Measurements from ENCODE around the gene TNS1. TPM values are rescaled to one million over a fixed set of nuclear protein-coding genes. Genes with fewer than 3 reads are reported as not detected.

Gene TNS1
- total RNA-seq, 4 donors from 2014 or later: 23.1 to 156 (median 81.1) TPM

- Histone ChIP-seq H3K36me3 (no peaks in the 10 kb centered on the region), H3K4me1 (no peaks in the 10 kb centered on the region), H3K9me3 (no peaks in the 10 kb centered on the region), H3K4me3 (peak overlapping the region in 1 of 4 donors; percentile 20), H3K27me3 (no peaks in the 10 kb centered on the region), H3K27ac (peak overlapping the region; percentile 36 to 75 (median 65))
- DNase-seq: no peak
- TF ChIP-seq POLR2A (IDR thresholded peaks at IDR 0.05): no peak
- TF ChIP-seq CTCF (IDR thresholded peaks at IDR 0.05): no peak
Measured at GRCh38 chr2:218003281-218003944, 618 bp upstream of the TNS1 start.

- TF ChIP-seq POLR2A (IDR thresholded peaks at IDR 0.05) (no peak), CTCF (IDR thresholded peaks at IDR 0.05) (no peak)
- no peaks in the 10 kb centered on the region for H3K9me3 ChIP-seq
- no peaks in the 10 kb centered on the region for H3K36me3 ChIP-seq
- H3K4me1 ChIP-seq: no peaks in the 10 kb centered on the region
- H3K27me3 ChIP-seq: no peaks in the 10 kb centered on the region
- H3K27ac ChIP-seq: peak overlapping the region; percentile 32 to 75 (median 65)
- DNase-seq: no peak
- H3K4me3 ChIP-seq: peak overlapping the region in 3 of 4 donors; percentile 20 to 22 (median 21)
Measured at GRCh38 chr2:218002143-218002844, 501 bp downstream of the TNS1 start.

GRCh38 chr2:218001629-218002028 lies 1.2 kb downstream of the TNS1 start:
- no peak for DNase-seq
- peak overlapping the region in 1 of 4 donors; percentile 20 for H3K4me3 ChIP-seq
- H3K27ac ChIP-seq: peak overlapping the region in 2 of 4 donors; percentile 66 to 75
- TF ChIP-seq POLR2A (IDR thresholded peaks at IDR 0.05) (no peak), CTCF (IDR thresholded peaks at IDR 0.05) (no peak)
- no peaks in the 10 kb centered on the region for H3K9me3 ChIP-seq
- no peaks in the 10 kb centered on the region for H3K36me3 ChIP-seq
- no peaks in the 10 kb centered on the region for H3K27me3 ChIP-seq
- no peaks in the 10 kb centered on the region for H3K4me1 ChIP-seq

- Histone ChIP-seq H3K27me3 (no peaks in the 10 kb centered on the region), H3K36me3 (no peaks in the 10 kb centered on the region), H3K4me3 (no peak overlapping the region), H3K4me1 (no peaks in the 10 kb centered on the region), H3K27ac (peak overlapping the region in 3 of 4 donors; percentile 10 to 46 (median 43)), H3K9me3 (no peaks in the 10 kb centered on the region)
- DNase-seq: no peak
- TF ChIP-seq POLR2A (IDR thresholded peaks at IDR 0.05) (no peak), CTCF (IDR thresholded peaks at IDR 0.05) (no peak)
Measured at GRCh38 chr2:218000136-218000535, 2.7 kb downstream of the TNS1 start.

GRCh38 chr2:217999595-217999959 lies 3.2 kb downstream of the TNS1 start:
- H3K27ac ChIP-seq: peak overlapping the region in 1 of 4 donors; percentile 39
- TF ChIP-seq CTCF (IDR thresholded peaks at IDR 0.05): no peak
- no peak for TF ChIP-seq POLR2A (IDR thresholded peaks at IDR 0.05)
- no peaks in the 10 kb centered on the region for H3K9me3 ChIP-seq
- H3K4me1 ChIP-seq: peaks cover 0 to 3% (median 0%) of the 10 kb centered on the region in 4 donors
- H3K4me3 ChIP-seq: no peak overlapping the region
- no peaks in the 10 kb centered on the region for H3K27me3 ChIP-seq
- H3K36me3 ChIP-seq: no peaks in the 10 kb centered on the region
- no peak for DNase-seq

Data from Peyer's patch (tissue), 4 donors.